HCT116 (cell line): ENCODE data around the gene SMG9. TPM values are rescaled to one million over a fixed set of nuclear protein-coding genes. Genes with fewer than 3 reads are reported as not detected.

Experiments
- ATAC-seq: fragments of 200-7000 bp; cut with Tn5 transposase; 2 replicates; pipeline ENCODE4 v1.9.1; 2020; ENCODE audit warnings: mild to moderate bottlenecking, moderate library complexity
- BruUV-seq: library from RNA; stranded (reverse); fragments of 400-500 nt; replicated peaks from 2 replicates; lab custom pipeline; 2021; lab: Mats Ljungman, UMichigan
- CTCF ChIA-PET: fragments of 300-600 bp; sonication (Branson Sonifier 250); formaldehyde crosslinking; loops from one replicate; lab custom pipeline; 2021; ENCODE audit warnings: antibody characterized with exemption; lab: Charles Lee
- POLR2A ChIA-PET: fragments of 300-600, 350-600 bp; sonication (Branson Sonifier 250); formaldehyde crosslinking; loops from one replicate; lab custom pipeline; 2021; ENCODE audit warnings: antibody characterized with exemption; lab: Charles Lee
- RAD21 ChIA-PET, 2 experiments: fragments of 300-600 bp; sonication (Branson Sonifier 250); formaldehyde crosslinking; loops; one replicate each; lab custom pipeline; 2023; ENCODE audit warnings: low total read pairs in 2 of 2; ENCODE audit not compliant: uncharacterized antibody in 2 of 2, unreplicated experiment in 2 of 2, low non-redundant PET in 1 of 2; lab: Charles Lee
- DNase-seq: peaks from one replicate; pipeline ENCODE4 v3.0.0-alpha.2; 2010; ENCODE audit warnings: low read depth, low spot score
- H2AFZ ChIP-seq: fragments of 200-600 bp; shearing (Covaris generic), sonication (generic); 2 replicates; pipeline ENCODE4 v1.6.1; 2017; ENCODE audit warnings: low read depth, mixed run types, mixed read lengths, antibody characterized with exemption, low read length; ENCODE audit not compliant: poor library complexity, severe bottlenecking
- H3K27ac ChIP-seq: 2 replicates; pipeline ENCODE4 v1.5.1; 2012; ENCODE audit warnings: low read depth, low read length
- H3K27me3 ChIP-seq: fragments of 200-600 bp; sonication (generic); 2 replicates; pipeline ENCODE4 v1.6.1; 2016; ENCODE audit warnings: mixed run types, low read length, mixed read lengths; ENCODE audit not compliant: insufficient read depth
- H3K36me3 ChIP-seq, 2 experiments: fragments of 200-500 bp in 1 of 2; fragments of 200-600 bp in 1 of 2; sonication (Bioruptor generic) in 1 of 2; sonication (generic) in 1 of 2; 2 replicates each; pipeline versions ENCODE4 v1.5.1 to v1.6.1; 2014 to 2016; ENCODE audit warnings: low read length in 2 of 2, inconsistent platforms in 1 of 2, mixed read lengths in 1 of 2, mixed run types in 1 of 2; ENCODE audit not compliant: insufficient read depth in 2 of 2, control insufficient read depth in 1 of 2
- H3K4me1 ChIP-seq, 2 experiments: fragments of 200-600 bp in 1 of 2; sonication (generic) in 1 of 2; 2 replicates each; pipeline versions ENCODE4 v1.5.1 to v1.6.1; 2012 to 2017; ENCODE audit warnings: low read length in 2 of 2, inconsistent platforms in 1 of 2, mild to moderate bottlenecking in 1 of 2, mixed read lengths in 1 of 2, mixed run types in 1 of 2, moderate library complexity in 1 of 2; ENCODE audit not compliant: insufficient read depth in 2 of 2, control insufficient read depth in 1 of 2
- H3K4me2 ChIP-seq: fragments of 200-600 bp; sonication (generic); 2 replicates; pipeline ENCODE4 v1.6.1; 2017; ENCODE audit warnings: mixed run types, low read length, mixed read lengths
- H3K4me3 ChIP-seq, 2 experiments: fragments of 200-600 bp in 1 of 2; sonication (generic) in 1 of 2; replicated peaks in 1 of 2; 2 replicates each; pipeline ENCODE4 v1.5.1; 2011 to 2016; ENCODE audit warnings: low read length in 2 of 2, control low read depth in 1 of 2, low read depth in 1 of 2, mild to moderate bottlenecking in 1 of 2, mixed read lengths in 1 of 2, mixed run types in 1 of 2
- H3K79me2 ChIP-seq: fragments of 200-600 bp; sonication (generic); 2 replicates; pipeline ENCODE4 v1.6.1; 2017; ENCODE audit warnings: mild to moderate bottlenecking, mixed run types, low read length, moderate library complexity, mixed read lengths; ENCODE audit not compliant: insufficient read depth
- H3K9ac ChIP-seq: fragments of 200-600 bp; sonication (generic); 2 replicates; pipeline ENCODE4 v1.6.1; 2016; ENCODE audit warnings: low read length, mixed read lengths
- H3K9me2 ChIP-seq: fragments of 200-600 bp; sonication (generic), shearing (Covaris generic); 2 replicates; pipeline ENCODE4 v1.6.1; 2017; ENCODE audit warnings: mixed run types, mild to moderate bottlenecking, moderate library complexity; ENCODE audit not compliant: insufficient read depth
- H3K9me3 ChIP-seq, 2 experiments: fragments of 200-500 bp in 1 of 2; fragments of 200-600 bp in 1 of 2; sonication (Bioruptor generic) in 1 of 2; sonication (generic) in 1 of 2; 2 replicates each; pipeline ENCODE4 v1.6.1; 2014 to 2017; ENCODE audit warnings: low read length in 2 of 2, mixed read lengths in 2 of 2, inconsistent platforms in 1 of 2, low read depth in 1 of 2, mild to moderate bottlenecking in 1 of 2, mixed run types in 1 of 2, moderate library complexity in 1 of 2; ENCODE audit not compliant: control insufficient read depth in 1 of 2, insufficient read depth in 1 of 2
- H4K20me1 ChIP-seq: fragments of 200-600 bp; sonication (generic), shearing (Covaris generic); 2 replicates; pipeline ENCODE4 v1.6.1; 2017; ENCODE audit warnings: mixed run types, mild to moderate bottlenecking, moderate library complexity; ENCODE audit not compliant: insufficient read depth
- ATF3 ChIP-seq: IDR thresholded peaks from 2 replicates; pipeline ENCODE4 v1.6.1; 2012
- CEBPB ChIP-seq: IDR thresholded peaks from 2 replicates; pipeline ENCODE4 v1.6.1; 2012; ENCODE audit warnings: low read depth
- CTCF ChIP-seq, 3 experiments: fragments of 200-600 bp in 1 of 3; sonication (generic) in 1 of 3; IDR thresholded peaks in 2 of 3; conservative IDR thresholded peaks in 1 of 3; 2 replicates each; pipeline ENCODE4 v1.5.1; 2012 to 2017; ENCODE audit warnings: low read depth in 2 of 3, low read length in 2 of 3, antibody characterized with exemption in 1 of 3, borderline replicate concordance in 1 of 3, control low read depth in 1 of 3, mild to moderate bottlenecking in 1 of 3, mixed read lengths in 1 of 3, mixed run types in 1 of 3, moderate library complexity in 1 of 3; ENCODE audit not compliant: insufficient read depth in 1 of 3
- EGR1 ChIP-seq: IDR thresholded peaks from 2 replicates; pipeline ENCODE4 v1.6.1; 2012; ENCODE audit warnings: low read depth
- EZH2phosphoT487 ChIP-seq: fragments of 200-600 bp; IDR thresholded peaks from 2 replicates; pipeline ENCODE4 v1.6.1; 2018; ENCODE audit warnings: antibody characterized with exemption, borderline replicate concordance
- MAX ChIP-seq: IDR thresholded peaks from 2 replicates; pipeline ENCODE4 v1.6.1; 2012
- POLR2AphosphoS5 ChIP-seq: IDR thresholded peaks from 2 replicates; pipeline ENCODE4 v1.6.1; 2011; ENCODE audit warnings: mild to moderate bottlenecking, low read depth, low read length, moderate library complexity
- SP1 ChIP-seq: IDR thresholded peaks from 2 replicates; pipeline ENCODE4 v1.6.1; 2012; ENCODE audit warnings: low read depth
- SRF ChIP-seq: IDR thresholded peaks from 2 replicates; pipeline ENCODE4 v1.6.1; 2012; ENCODE audit warnings: low read depth
- TCF7L2 ChIP-seq: IDR thresholded peaks from 2 replicates; pipeline ENCODE4 v1.7.0; 2011; ENCODE audit warnings: borderline replicate concordance, inconsistent platforms; ENCODE audit not compliant: insufficient read depth, insufficient read length; ENCODE audit errors: extremely low read depth
- YY1 ChIP-seq: IDR thresholded peaks from 2 replicates; pipeline ENCODE4 v1.6.1; 2011; ENCODE audit warnings: low read length, low read depth, moderate library complexity, mild to moderate bottlenecking; ENCODE audit not compliant: insufficient replicate concordance; ENCODE audit errors: extremely low read depth
- ZBTB33 ChIP-seq: IDR thresholded peaks from 2 replicates; pipeline ENCODE4 v1.6.1; 2011; ENCODE audit warnings: mild to moderate bottlenecking, low read length, moderate library complexity; ENCODE audit not compliant: insufficient replicate concordance; ENCODE audit errors: extremely low read depth
- ZFX ChIP-seq: fragments of 450-650 bp; IDR thresholded peaks from 2 replicates; pipeline ENCODE4 v1.6.1; 2017
- ZNF274 ChIP-seq: fragments of 200-500 bp; sonication (Bioruptor generic); IDR thresholded peaks from 2 replicates; pipeline ENCODE4 v1.6.1; 2014; ENCODE audit warnings: mild to moderate bottlenecking, low read depth, low read length, inconsistent platforms
- intact Hi-C: fragments of 100-400 bp; cut with micrococcal nuclease; formaldehyde crosslinking; loops from 2 replicates; pipeline ENCODE4 v1.10.0; 2022
- total RNA-seq: library from RNA; stranded (reverse); gene quantifications from one replicate; pipeline ENCODE4 v1.2.1, GENCODE V29; 2021; ENCODE audit not compliant: unreplicated experiment

The SMG9 gene
- total RNA-seq, 1 experiment from 2014 or later, result 80.2 TPM

- H3K9ac ChIP-seq, result no peak overlapping the region
- H3K79me2 ChIP-seq, result no peaks in the 10 kb centered on the region
- no peak overlapping the region for H3K27ac ChIP-seq
- no peaks in the 10 kb centered on the region for H3K9me3 ChIP-seq
- ChIA-PET CTCF (interaction anchor here (1.0 kb wide), 1 partner anchor 13 kb away, joined by 5 read pairs; no protein-coding TSS in a partner anchor), RAD21 (interaction anchor here in 1 of 2 experiments (0.6 kb wide), 1 partner anchor 95 kb away, joined by 3 read pairs; the partner anchor contains the start of gene ZNF283), POLR2A (interaction anchor here (0.6 to 1.6 kb wide), 2 partner anchors 27 to 63 kb away, joined by 3 to 4 read pairs; no protein-coding TSS in a partner anchor)
- H2AFZ ChIP-seq, result no peak overlapping the region
- H3K4me2 ChIP-seq, result no peak overlapping the region
- H3K9me2 ChIP-seq, result no peaks in the 10 kb centered on the region
- H3K4me3 ChIP-seq, result no peak overlapping the region
- no TSS peak for BruUV-seq
- no peaks in the 10 kb centered on the region for H3K4me1 ChIP-seq
- no peaks in the 10 kb centered on the region for H3K27me3 ChIP-seq
- H3K36me3 ChIP-seq, result peaks cover 35 to 57% of the 10 kb centered on the region in 2 experiments; a peak in 3 of 4 replicates
- TF ChIP-seq POLR2AphosphoS5, result no peak
- no peak for TF ChIP-seq ZNF274
- TF ChIP-seq CTCF (IDR thresholded peaks at IDR 0.05 in 2 of 3, conservative IDR thresholded peaks at IDR 0.05 in 1 of 3; ENCODE audit: borderline replicate concordance in 1 of 3, insufficient read depth in 1 of 3, low read depth in 2 of 3, low read length in 2 of 3), result no peak
- TF ChIP-seq EZH2phosphoT487, result no peak
- TF ChIP-seq TCF7L2, result no peak
- no peak for TF ChIP-seq YY1
- TF ChIP-seq SRF, result no peak
- no peak for TF ChIP-seq MAX
- TF ChIP-seq ATF3, result no peak
- no peak for TF ChIP-seq ZFX
- TF ChIP-seq ZBTB33, result no peak
- TF ChIP-seq CEBPB, result no peak
- TF ChIP-seq EGR1, result no peak
- TF ChIP-seq SP1, result no peak
- no peaks in the 10 kb centered on the region for H4K20me1 ChIP-seq
- intact Hi-C loops, result no loop called here
- DNase-seq (no peak), ATAC-seq (no peak)
Measured at GRCh38 chr19:43731846-43732245, 22.9 kb downstream of the SMG9 start.
